HT1080 (cell line): ENCODE results near the gene ADCY3. TPM values are rescaled to one million over a fixed set of nuclear protein-coding genes. Genes with fewer than 3 reads are reported as not detected.

Source experiments
- DNase-seq: peaks from one replicate; pipeline ENCODE4 v3.0.0-alpha.2; 2015; ENCODE audit warnings: low read depth
- total RNA-seq: library from RNA; depleted of rRNA; stranded (reverse); fragments of >200 nt; shearing (Covaris generic); gene quantifications from 2 replicates; pipeline ENCODE4 v1.2.3, GENCODE V29; 2014

The ADCY3 gene
- total RNA-seq, 1 experiment from 2014 or later, result 73.5 TPM

GRCh38 chr2:24926220-24926601, 6.2 kb upstream of the ADCY3 start:
- no peak for DNase-seq

- no peak for DNase-seq
These were observed 5.8 kb upstream of the ADCY3 start for GRCh38 chr2:24925815-24926214.

- no peak for DNase-seq
These were observed 4.7 kb upstream of the ADCY3 start for GRCh38 chr2:24924732-24925131.

- DNase-seq, result no peak
These were observed 4.2 kb upstream of the ADCY3 start for GRCh38 chr2:24924266-24924665.

GRCh38 chr2:24923106-24923505, 3.1 kb upstream of the ADCY3 start:
- DNase-seq, result no peak

GRCh38 chr2:24922556-24922955, 2.5 kb upstream of the ADCY3 start:
- no peak for DNase-seq

- no peak for DNase-seq
These were observed 888 bp upstream of the ADCY3 start for GRCh38 chr2:24920809-24921441.

- DNase-seq, result no peak
These were observed 435 bp downstream of the ADCY3 start for GRCh38 chr2:24919506-24920097.

- no peak for DNase-seq
These were observed 966 bp downstream of the ADCY3 start for GRCh38 chr2:24919037-24919505.

GRCh38 chr2:24918326-24919036, 1.6 kb downstream of the ADCY3 start:
- no peak for DNase-seq

- no peak for DNase-seq
These were observed 2.2 kb downstream of the ADCY3 start for GRCh38 chr2:24917731-24918325.

GRCh38 chr2:24917086-24917485, 3.0 kb downstream of the ADCY3 start:
- DNase-seq, result peak; percentile 10

GRCh38 chr2:24915796-24916195, 4.2 kb downstream of the ADCY3 start:
- DNase-seq, result no peak

GRCh38 chr2:24915175-24915574, 4.9 kb downstream of the ADCY3 start:
- DNase-seq, result no peak

GRCh38 chr2:24914713-24915112, 5.3 kb downstream of the ADCY3 start:
- no peak for DNase-seq

- no peak for DNase-seq
These were observed 6.1 kb downstream of the ADCY3 start for GRCh38 chr2:24913911-24914310.

GRCh38 chr2:24912986-24913385, 7.1 kb downstream of the ADCY3 start:
- no peak for DNase-seq

GRCh38 chr2:24912523-24912922, 7.5 kb downstream of the ADCY3 start:
- no peak for DNase-seq

GRCh38 chr2:24910245-24910644, 9.8 kb downstream of the ADCY3 start:
- DNase-seq, result no peak

- DNase-seq, result no peak
These were observed 10.4 kb downstream of the ADCY3 start for GRCh38 chr2:24909555-24910177.

- no peak for DNase-seq
These were observed 11.6 kb downstream of the ADCY3 start for GRCh38 chr2:24908461-24908901.

GRCh38 chr2:24907116-24907515, 12.9 kb downstream of the ADCY3 start:
- DNase-seq, result no peak
